K562 (cell line): ENCODE results near the gene GHRH. TPM values are rescaled to one million over a fixed set of nuclear protein-coding genes. Genes with fewer than 3 reads are reported as not detected.

Experiments
- ATAC-seq: fragments of 200-7000 bp; cut with Tn5 transposase; 3 replicates; pipeline ENCODE4 v1.9.1; 2020; ENCODE audit warnings: moderate library complexity
- BruUV-seq: library from RNA; stranded (reverse); fragments of 400-500 nt; replicated peaks from 2 replicates; lab custom pipeline; 2021; lab: Mats Ljungman, UMichigan
- CTCF ChIA-PET: fragments of 300-600 bp; formaldehyde crosslinking; extraction: SDS; loops from one replicate; lab custom pipeline; 2021; ENCODE audit warnings: low intra/inter-chr PET ratio; lab: Yijun Ruan, JAX
- POLR2A ChIA-PET: fragments of 300-600, 350-650 bp; sonication (Branson Sonifier 250); formaldehyde crosslinking; extraction: SDS; loops from one replicate; lab custom pipeline; 2021; ENCODE audit warnings: antibody characterized with exemption, inconsistent platforms; lab: Yijun Ruan, JAX
- DNase-seq, 4 experiments: peaks; one replicate each; pipeline versions ENCODE4 v3.0.0 to v3.0.0-alpha.2; 2011 to 2018; ENCODE audit warnings: low spot score in 3 of 4, mixed read lengths in 3 of 4; ENCODE audit errors: extremely low read depth in 1 of 4
- FAIRE-seq: peaks from 2 replicates; lab custom pipeline; 2011; peaks lifted over from hg19 to GRCh38; lab: Jason Lieb, UNC
- H2AFZ ChIP-seq: 2 replicates; pipeline ENCODE4 v1.6.0; 2011; ENCODE audit warnings: low read depth, low read length, control low read depth, inconsistent platforms
- H3K27ac ChIP-seq: fragments of 200-600 bp; 3 replicates; pipeline ENCODE4 v1.8.0; 2011; ENCODE audit warnings: low read depth, mild to moderate bottlenecking, control low read depth, inconsistent platforms, low read length, moderate library complexity, mixed read lengths; ENCODE audit errors: extremely low read depth
- H3K27me3 ChIP-seq, 2 experiments: fragments of 300-600 bp in 1 of 2; 2 replicates in 1 of 2; 3 replicates in 1 of 2; pipeline versions ENCODE4 v1.6.0 to v1.8.0; 2011; ENCODE audit warnings: inconsistent platforms in 2 of 2, low read length in 2 of 2, mild to moderate bottlenecking in 1 of 2, mixed read lengths in 1 of 2, moderate library complexity in 1 of 2; ENCODE audit not compliant: control insufficient read depth in 2 of 2, insufficient read depth in 2 of 2
- H3K36me3 ChIP-seq: fragments of 300-600 bp; 3 replicates; pipeline ENCODE4 v1.8.0; 2011; ENCODE audit warnings: mild to moderate bottlenecking, low read length, inconsistent platforms; ENCODE audit not compliant: control insufficient read depth, insufficient read depth
- H3K4me1 ChIP-seq, 2 experiments: fragments of 200-600 bp in 1 of 2; replicated peaks in 1 of 2; 2 replicates in 1 of 2; 3 replicates in 1 of 2; pipeline versions ENCODE4 v1.5.1 to v1.8.0; 2011; ENCODE audit warnings: inconsistent platforms in 2 of 2, low read length in 2 of 2, mild to moderate bottlenecking in 1 of 2, mixed read lengths in 1 of 2, moderate library complexity in 1 of 2; ENCODE audit not compliant: control insufficient read depth in 2 of 2, insufficient read depth in 2 of 2
- H3K4me2 ChIP-seq: 2 replicates; pipeline ENCODE4 v1.6.1; 2011; ENCODE audit warnings: low read length, control low read depth, inconsistent platforms, mixed read lengths; ENCODE audit not compliant: insufficient read depth
- H3K4me3 ChIP-seq: fragments of 200-600 bp; sonication (generic), shearing (Covaris generic); 2 replicates; pipeline ENCODE4 v1.5.1; 2016; ENCODE audit warnings: control low read depth, inconsistent platforms
- H3K79me2 ChIP-seq: fragments of 200-600 bp; 3 replicates; pipeline ENCODE4 v1.8.0; 2011; ENCODE audit warnings: low read length, inconsistent platforms; ENCODE audit not compliant: control insufficient read depth, insufficient read depth
- H3K9ac ChIP-seq, 2 experiments: 2 replicates each; pipeline versions ENCODE4 v1.6.0 to v1.6.1; 2011; ENCODE audit warnings: low read depth in 2 of 2, low read length in 2 of 2, control low read depth in 1 of 2, inconsistent platforms in 1 of 2, mild to moderate bottlenecking in 1 of 2, mixed read lengths in 1 of 2; ENCODE audit not compliant: insufficient read depth in 1 of 2
- H3K9me1 ChIP-seq: one replicate; pipeline ENCODE4 v1.6.0; 2011; ENCODE audit warnings: inconsistent platforms, mild to moderate bottlenecking, low read length, moderate library complexity; ENCODE audit not compliant: control insufficient read depth, insufficient read depth
- H3K9me3 ChIP-seq: replicated peaks from 2 replicates; pipeline ENCODE4 v1.5.1; 2011; ENCODE audit warnings: low read depth, low read length, inconsistent platforms; ENCODE audit not compliant: control insufficient read depth, insufficient read depth
- H4K20me1 ChIP-seq: replicated peaks from 2 replicates; pipeline ENCODE4 v1.6.1; 2011; ENCODE audit warnings: low read length, inconsistent platforms, mixed read lengths; ENCODE audit not compliant: control insufficient read depth, insufficient read depth
- CBX1 ChIP-seq: sonication (generic); IDR thresholded peaks from 2 replicates; pipeline ENCODE4 v1.6.1; 2016; ENCODE audit warnings: antibody characterized with exemption, low read depth, mild to moderate bottlenecking
- CBX2 ChIP-seq: fragments of 200-600 bp; sonication (generic); IDR thresholded peaks from one replicate; pipeline ENCODE4 v1.6.1; 2012; ENCODE audit warnings: mild to moderate bottlenecking, low read length, inconsistent platforms; ENCODE audit not compliant: insufficient read depth, poor library complexity, severe bottlenecking
- GMEB1 ChIP-seq: fragments of 250-450 bp; sonication (Bioruptor Pico); IDR thresholded peaks from 2 replicates; pipeline ENCODE4 v1.4.0; 2020; ENCODE audit warnings: mild to moderate bottlenecking
- MAFF ChIP-seq: IDR thresholded peaks from 2 replicates; pipeline ENCODE4 v1.6.1; 2012; ENCODE audit warnings: low read length, improper control_type of control experiment
- MTA3 ChIP-seq: fragments of 450-650 bp; formaldehyde crosslinking; IDR thresholded peaks from 2 replicates; pipeline ENCODE4 v1.6.1; 2017; ENCODE audit warnings: mild to moderate bottlenecking, borderline replicate concordance
- PCBP1 ChIP-seq: fragments of 200-400 bp; formaldehyde crosslinking; IDR thresholded peaks from 2 replicates; pipeline ENCODE4 v1.6.1; 2018; ENCODE audit warnings: mild to moderate bottlenecking, low read depth, low read length; ENCODE audit not compliant: poor library complexity, severe bottlenecking
- RBBP5 ChIP-seq: fragments of 200-600 bp; sonication (generic); IDR thresholded peaks from 2 replicates; pipeline ENCODE4 v1.6.1; 2012; ENCODE audit warnings: borderline replicate concordance, mild to moderate bottlenecking, low read length, control low read depth, inconsistent platforms; ENCODE audit not compliant: insufficient read depth, poor library complexity, severe bottlenecking
- RFX5 ChIP-seq: IDR thresholded peaks from 2 replicates; pipeline ENCODE4 v1.6.1; 2011; ENCODE audit warnings: low read depth, mild to moderate bottlenecking, improper control_type of control experiment, low read length
- YBX1 ChIP-seq: fragments of 450-650 bp; IDR thresholded peaks from 2 replicates; pipeline ENCODE4 v1.7.1; 2016; ENCODE audit warnings: mild to moderate bottlenecking
- ZC3H4 ChIP-seq: sonication (generic); formaldehyde crosslinking; IDR thresholded peaks from 2 replicates; pipeline ENCODE4 v1.9.0; 2021; ENCODE audit warnings: missing genetic modification reagents, borderline replicate concordance
- ZNF197 ChIP-seq: fragments of 200-800 bp; sonication (Bioruptor generic); IDR thresholded peaks from 2 replicates; pipeline ENCODE4 v1.6.1; 2016; ENCODE audit warnings: low read depth, missing genetic modification characterization, missing compliant biosample characterization
- ZNF253 ChIP-seq: fragments of 250-450 bp; sonication (Bioruptor Pico); conservative IDR thresholded peaks from 2 replicates; pipeline ENCODE4 v1.6.1; 2021; ENCODE audit warnings: mild to moderate bottlenecking
- ZNF280A ChIP-seq: fragments of 450-650 bp; IDR thresholded peaks from 2 replicates; pipeline ENCODE4 v1.6.1; 2018; ENCODE audit warnings: mild to moderate bottlenecking, low read depth; ENCODE audit not compliant: partially characterized antibody
- ZNF316 ChIP-seq: fragments of 450-650 bp; IDR thresholded peaks from 2 replicates; pipeline ENCODE4 v1.6.1; 2016
- ZNF764 ChIP-seq: fragments of 250-450 bp; sonication (Bioruptor Pico); IDR thresholded peaks from 2 replicates; pipeline ENCODE4 v1.4.0; 2020; ENCODE audit warnings: low read depth, mild to moderate bottlenecking, moderate library complexity
- WGBS: fragments of 100-300 bp; shearing (Covaris generic); methylation state at CpG from one replicate; pipeline ENCODE4 v1.1.6; 2016; ENCODE audit warnings: low coverage, mixed read lengths; ENCODE audit not compliant: insufficient coverage; ENCODE audit errors: missing lambda C conversion rate; 5-methylcytosine and 5-hydroxymethylcytosine counted together
- in situ Hi-C: fragments of 300-500 bp; cut with MboI; formaldehyde crosslinking; loops from 4 replicates; pipeline ENCODE4 v1.15.0; 2018; ENCODE audit warnings: inconsistent platforms, mixed read lengths
- intact Hi-C: fragments of 100-400 bp; cut with micrococcal nuclease; formaldehyde crosslinking; loops from 2 replicates; pipeline ENCODE4 v1.14.2; 2022
- polyA plus RNA-seq, 8 experiments: library from polyadenylated mRNA; depleted of rRNA in 4 of 8; stranded (reverse) in 5 of 8; unstranded in 3 of 8; fragments of >200 nt; fragmentation: Nextera tagmentation in 2 of 8; fragmentation: Illumina TruSeq in 1 of 8; extraction: Ambion mirVana in 2 of 8; extraction: Trizol in 1 of 8; gene quantifications; 2 replicates each; pipeline versions ENCODE4 v1.2.1 to v1.2.3, GENCODE V29; 2011 to 2014; ENCODE audit warnings: inconsistent platforms in 1 of 8, missing spikeins in 1 of 8
- total RNA-seq, 7 experiments: library from RNA; depleted of rRNA in 6 of 7; stranded (reverse); fragments of >200 nt in 6 of 7; fragmentation: Illumina TruSeq in 2 of 7; extraction: Trizol in 2 of 7; gene quantifications; 2 replicates each; pipeline versions ENCODE4 v1.2.1 to v1.2.3, GENCODE V29; 2011 to 2021; ENCODE audit warnings: low replicate concordance in 1 of 7
- TF ChIP-seq, protein P1 (sequence below): IDR thresholded peaks from 3 replicates; pipeline ENCODE4 v1.6.1; 2011; ENCODE audit warnings: borderline replicate concordance, mild to moderate bottlenecking; ENCODE audit not compliant: insufficient read length, insufficient read depth
- TF ChIP-seq, protein P2 (sequence below): IDR thresholded peaks from 2 replicates; pipeline ENCODE4 v1.6.1; 2016; ENCODE audit warnings: missing genetic modification characterization, missing compliant biosample characterization

Gene GHRH
- total and polyA plus RNA-seq, 9 of the 15 experiments (the other 6 are each of a cell fraction or from before 2014, with no cell fraction given) = not detected

- peaks cover 16 to 44% of the 10 kb centered on the region in 2 experiments; a peak in 4 of 5 replicates for H3K27me3 ChIP-seq
- no peak for ATAC-seq
- no peak for DNase-seq
- no peak overlapping the region for H3K4me2 ChIP-seq
- no peaks in the 10 kb centered on the region for H3K79me2 ChIP-seq
- in situ Hi-C loops = no loop called here
- no peaks in the 10 kb centered on the region for H3K9me3 ChIP-seq
- CTCF ChIA-PET = no interaction called here
- POLR2A ChIA-PET = interaction anchor here (0.9 kb wide), 1 partner anchor 85 kb away, joined by 3 read pairs; no protein-coding TSS in a partner anchor
- H3K4me1 ChIP-seq = peaks cover 0 to 3% of the 10 kb centered on the region in 2 experiments; a peak in 1 of 5 replicates
- no TSS peak for BruUV-seq
- no peak for FAIRE-seq
- no peak overlapping the region for H2AFZ ChIP-seq
- H3K4me3 ChIP-seq = no peak overlapping the region
- H4K20me1 ChIP-seq = peaks cover 3% of the 10 kb centered on the region; the same call in 1 of the 2 replicates
- no peak overlapping the region for H3K9ac ChIP-seq
- H3K36me3 ChIP-seq = no peaks in the 10 kb centered on the region
- no peaks in the 10 kb centered on the region for H3K9me1 ChIP-seq
- H3K27ac ChIP-seq = no peak overlapping the region
- intact Hi-C loops = no loop called here
- 8% methylated on average over 6 of the region's 6 CpGs for WGBS
- no peak for TF ChIP-seq ZNF316
- TF ChIP-seq ZNF197 (CRISPR knock-in tag) = no peak
- TF ChIP-seq ZC3H4 (CRISPR knock-in tag) = no peak
- no peak for TF ChIP-seq CBX1
- no peak for TF ChIP-seq MTA3
- no peak for TF ChIP-seq ZNF280A
- no peak for TF ChIP-seq YBX1
- TF ChIP-seq PCBP1 = no peak
- TF ChIP-seq ZNF253 (CRISPR knock-in tag) = no peak
- no peak for TF ChIP-seq GMEB1
- no peak for TF ChIP-seq MAFF
- no peak for TF ChIP-seq RBBP5
- no peak for TF ChIP-seq RFX5
- no peak for TF ChIP-seq ZNF764 (CRISPR knock-in tag)
- TF ChIP-seq, protein P1, sequence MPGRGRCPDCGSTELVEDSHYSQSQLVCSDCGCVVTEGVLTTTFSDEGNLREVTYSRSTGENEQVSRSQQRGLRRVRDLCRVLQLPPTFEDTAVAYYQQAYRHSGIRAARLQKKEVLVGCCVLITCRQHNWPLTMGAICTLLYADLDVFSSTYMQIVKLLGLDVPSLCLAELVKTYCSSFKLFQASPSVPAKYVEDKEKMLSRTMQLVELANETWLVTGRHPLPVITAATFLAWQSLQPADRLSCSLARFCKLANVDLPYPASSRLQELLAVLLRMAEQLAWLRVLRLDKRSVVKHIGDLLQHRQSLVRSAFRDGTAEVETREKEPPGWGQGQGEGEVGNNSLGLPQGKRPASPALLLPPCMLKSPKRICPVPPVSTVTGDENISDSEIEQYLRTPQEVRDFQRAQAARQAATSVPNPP = no peak
- TF ChIP-seq CBX2 = no peak
- TF ChIP-seq, protein P2, sequence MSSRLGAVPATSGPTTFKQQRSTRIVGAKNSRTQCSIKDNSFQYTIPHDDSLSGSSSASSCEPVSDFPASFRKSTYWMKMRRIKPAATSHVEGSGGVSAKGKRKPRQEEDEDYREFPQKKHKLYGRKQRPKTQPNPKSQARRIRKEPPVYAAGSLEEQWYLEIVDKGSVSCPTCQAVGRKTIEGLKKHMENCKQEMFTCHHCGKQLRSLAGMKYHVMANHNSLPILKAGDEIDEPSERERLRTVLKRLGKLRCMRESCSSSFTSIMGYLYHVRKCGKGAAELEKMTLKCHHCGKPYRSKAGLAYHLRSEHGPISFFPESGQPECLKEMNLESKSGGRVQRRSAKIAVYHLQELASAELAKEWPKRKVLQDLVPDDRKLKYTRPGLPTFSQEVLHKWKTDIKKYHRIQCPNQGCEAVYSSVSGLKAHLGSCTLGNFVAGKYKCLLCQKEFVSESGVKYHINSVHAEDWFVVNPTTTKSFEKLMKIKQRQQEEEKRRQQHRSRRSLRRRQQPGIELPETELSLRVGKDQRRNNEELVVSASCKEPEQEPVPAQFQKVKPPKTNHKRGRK = no peak
Observed at GRCh38 chr20:37263686-37264085, 2.1 kb upstream of the GHRH start.
